Measurements from ENCODE around the gene BBS12.
A peak's percentile ranks its signal among the peaks of the same experiment; 100 is the strongest.
"Not testable (repeated sequence)": the region's sequence is repeated elsewhere in the genome, so short reads cannot be mapped to it uniquely, and the experiment has no call there.

The BBS12 gene

GRCh38 chr4:122783301-122784215, 51.1 kb downstream of the BBS12 start:
- H3K36me3 ChIP-seq (ENCODE audit: control insufficient read depth, insufficient read depth, low read length), result no peaks in the 10 kb centered on the region
- H3K4me3 ChIP-seq (ENCODE audit: low read depth, low read length), result peak overlapping the region; percentile 36
- peak overlapping the region; percentile 96 for H3K27ac ChIP-seq (ENCODE audit: low read depth, low read length)
- H3K4me1 ChIP-seq (ENCODE audit: control insufficient read depth, insufficient read depth, low read length), result peaks cover 49% of the 10 kb centered on the region
- H3K27me3 ChIP-seq (ENCODE audit: control insufficient read depth, insufficient read depth, low read length), result no peaks in the 10 kb centered on the region
- H3K9ac ChIP-seq (ENCODE audit: low read length), result peak overlapping the region; percentile 92
- H3K9me3 ChIP-seq (ENCODE audit: control insufficient read depth, insufficient read depth, low read depth, low read length), result peaks cover 7% of the 10 kb centered on the region

DNA sequence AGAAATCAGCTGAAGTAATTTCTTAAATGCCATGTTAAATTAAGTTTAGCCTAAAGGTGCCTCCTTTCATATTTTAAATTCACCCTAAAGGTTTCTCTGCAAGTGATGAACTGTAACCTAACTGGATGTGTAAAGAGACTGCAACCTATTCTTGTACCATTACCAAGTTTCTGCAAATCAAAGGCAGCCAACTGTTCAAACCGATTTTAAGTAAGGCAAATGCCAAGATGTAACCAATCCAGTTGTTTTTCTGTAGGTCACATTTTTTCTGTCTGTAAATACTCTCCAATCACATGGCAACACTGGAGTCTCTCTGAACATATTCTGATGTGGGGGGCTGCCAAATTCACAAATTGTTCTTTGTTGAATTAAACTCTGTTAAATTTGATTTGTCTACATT, 51.8 kb downstream of the BBS12 start:
- Histone ChIP-seq H3K27ac (ENCODE audit: low read depth, low read length) (peak overlapping the region; percentile 96), H3K4me1 (ENCODE audit: control insufficient read depth, insufficient read depth, low read length) (peaks cover 55% of the 10 kb centered on the region), H3K27me3 (ENCODE audit: control insufficient read depth, insufficient read depth, low read length) (no peaks in the 10 kb centered on the region), H3K4me3 (ENCODE audit: low read depth, low read length) (peak overlapping the region; percentile 36; the same call in 1 of the 2 replicates), H3K9ac (ENCODE audit: low read length) (peak overlapping the region; percentile 92), H3K9me3 (ENCODE audit: control insufficient read depth, insufficient read depth, low read depth, low read length) (peaks cover 7% of the 10 kb centered on the region), H3K36me3 (ENCODE audit: control insufficient read depth, insufficient read depth, low read length) (no peaks in the 10 kb centered on the region)

- Histone ChIP-seq H3K4me3 (ENCODE audit: low read depth, low read length) (no peak overlapping the region), H3K27me3 (ENCODE audit: control insufficient read depth, insufficient read depth, low read length) (no peaks in the 10 kb centered on the region), H3K9me3 (ENCODE audit: control insufficient read depth, insufficient read depth, low read depth, low read length) (peaks cover 2% of the 10 kb centered on the region; the same call in 1 of the 2 replicates), H3K27ac (ENCODE audit: low read depth, low read length) (peak overlapping the region; percentile 96), H3K4me1 (ENCODE audit: control insufficient read depth, insufficient read depth, low read length) (peaks cover 63% of the 10 kb centered on the region), H3K36me3 (ENCODE audit: control insufficient read depth, insufficient read depth, low read length) (no peaks in the 10 kb centered on the region), H3K9ac (ENCODE audit: low read length) (no peak overlapping the region)
These were observed 52.6 kb downstream of the BBS12 start for GRCh38 chr4:122785099-122785498.

DNA sequence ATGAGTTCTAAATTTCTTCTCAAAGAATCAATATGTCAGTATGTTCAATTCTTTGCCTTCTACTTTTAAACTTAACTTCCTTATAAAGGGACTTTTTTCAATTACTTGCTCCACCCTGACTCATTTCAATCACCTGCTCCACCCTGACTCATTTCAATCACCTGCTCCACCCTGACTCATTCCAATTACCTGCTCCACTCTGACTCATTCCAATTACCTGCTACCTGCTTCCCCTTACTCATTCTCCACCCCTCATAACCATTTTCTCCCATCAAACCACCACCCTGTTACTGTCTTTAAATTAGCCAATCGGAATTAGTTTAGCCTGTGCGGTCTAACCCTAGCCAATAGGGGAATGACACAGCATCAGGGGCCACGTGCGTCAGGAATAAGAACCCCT, 53.8 kb downstream of the BBS12 start:
- H3K9ac ChIP-seq (ENCODE audit: low read length); H3K27ac ChIP-seq (ENCODE audit: low read depth, low read length); H3K4me3 ChIP-seq (ENCODE audit: low read depth, low read length); H3K9me3 ChIP-seq (ENCODE audit: control insufficient read depth, insufficient read depth, low read depth, low read length); H3K36me3 ChIP-seq (ENCODE audit: control insufficient read depth, insufficient read depth, low read length); H3K27me3 ChIP-seq (ENCODE audit: control insufficient read depth, insufficient read depth, low read length): not testable (repeated sequence)
- peaks cover 58% of the 10 kb centered on the region for H3K4me1 ChIP-seq (ENCODE audit: control insufficient read depth, insufficient read depth, low read length)

DNA sequence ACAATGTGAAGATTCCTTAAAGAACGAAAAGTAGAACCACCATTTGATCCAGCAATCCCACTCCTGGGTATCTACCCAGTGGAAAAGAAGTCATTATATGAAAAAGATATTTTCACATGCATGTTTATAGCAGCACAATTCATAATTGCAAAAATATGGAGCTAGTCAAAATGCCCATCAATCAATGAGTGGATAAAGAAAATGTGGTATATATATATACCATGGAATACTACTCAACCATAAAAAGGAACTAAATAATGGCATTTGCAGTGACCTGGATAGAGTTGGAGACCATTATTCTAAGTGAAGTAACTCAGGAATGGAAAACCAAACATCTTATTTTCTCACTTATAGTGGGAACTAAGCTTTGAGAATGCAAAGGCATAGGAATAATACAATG, 54.4 kb downstream of the BBS12 start:
- H3K4me3 ChIP-seq (ENCODE audit: low read depth, low read length); H3K36me3 ChIP-seq (ENCODE audit: control insufficient read depth, insufficient read depth, low read length); H3K9ac ChIP-seq (ENCODE audit: low read length); H3K27me3 ChIP-seq (ENCODE audit: control insufficient read depth, insufficient read depth, low read length); H3K9me3 ChIP-seq (ENCODE audit: control insufficient read depth, insufficient read depth, low read depth, low read length): not testable (repeated sequence)
- peak overlapping the region; percentile 74; the same call in 1 of the 2 replicates for H3K27ac ChIP-seq (ENCODE audit: low read depth, low read length)
- H3K4me1 ChIP-seq (ENCODE audit: control insufficient read depth, insufficient read depth, low read length), result peaks cover 52% of the 10 kb centered on the region

DNA sequence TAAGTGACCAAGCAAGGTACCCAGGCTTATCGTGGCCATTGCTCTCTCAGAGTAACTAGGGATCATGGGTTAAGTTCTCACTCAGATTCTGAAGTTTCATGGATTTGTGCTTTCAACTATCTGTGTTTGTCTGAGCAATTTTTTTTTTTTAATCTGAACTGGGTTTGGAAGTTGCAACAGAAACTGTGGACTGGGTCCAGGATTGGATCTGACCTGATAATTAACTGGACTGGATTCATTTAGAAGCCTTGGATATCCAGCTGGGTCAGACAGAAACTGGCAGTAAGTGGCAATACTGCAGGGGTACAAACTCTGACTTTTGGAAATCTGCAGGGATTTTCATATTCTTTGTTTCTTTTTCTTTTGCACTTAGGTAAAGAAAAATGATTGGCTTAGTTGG, 55.4 kb downstream of the BBS12 start:
- Histone ChIP-seq H3K4me1 (ENCODE audit: control insufficient read depth, insufficient read depth, low read length) (peaks cover 43% of the 10 kb centered on the region), H3K27ac (ENCODE audit: low read depth, low read length) (peak overlapping the region; percentile 74), H3K4me3 (ENCODE audit: low read depth, low read length) (no peak overlapping the region), H3K36me3 (ENCODE audit: control insufficient read depth, insufficient read depth, low read length) (no peaks in the 10 kb centered on the region), H3K9me3 (ENCODE audit: control insufficient read depth, insufficient read depth, low read depth, low read length) (peaks cover 2% of the 10 kb centered on the region; the same call in 1 of the 2 replicates), H3K9ac (ENCODE audit: low read length) (no peak overlapping the region), H3K27me3 (ENCODE audit: control insufficient read depth, insufficient read depth, low read length) (no peaks in the 10 kb centered on the region)

DNA sequence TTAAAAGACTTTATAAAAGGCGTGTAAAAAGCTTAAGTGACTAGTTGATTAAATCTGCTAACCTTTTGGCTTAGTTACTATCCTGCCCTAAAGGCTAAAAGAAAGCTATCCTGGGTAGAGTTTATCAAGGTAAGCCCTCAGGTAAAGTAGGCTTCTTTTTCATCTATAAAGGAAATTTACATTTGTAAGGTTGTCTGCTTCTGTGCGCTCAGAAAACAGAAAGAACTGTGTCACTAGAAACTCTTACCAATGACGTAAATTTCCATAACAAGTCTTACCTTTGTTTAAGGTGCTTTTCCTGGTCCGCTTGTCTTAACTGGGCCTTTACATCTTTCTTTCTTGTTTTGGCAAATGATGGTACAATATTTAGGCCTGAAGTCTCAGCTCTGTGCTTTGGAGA, 56.4 kb downstream of the BBS12 start:
- Histone ChIP-seq H3K9me3 (ENCODE audit: control insufficient read depth, insufficient read depth, low read depth, low read length) (peaks cover 2% of the 10 kb centered on the region; the same call in 1 of the 2 replicates), H3K4me1 (ENCODE audit: control insufficient read depth, insufficient read depth, low read length) (peaks cover 38% of the 10 kb centered on the region), H3K27ac (ENCODE audit: low read depth, low read length) (peak overlapping the region; percentile 74; the same call in 1 of the 2 replicates), H3K4me3 (ENCODE audit: low read depth, low read length) (no peak overlapping the region), H3K27me3 (ENCODE audit: control insufficient read depth, insufficient read depth, low read length) (no peaks in the 10 kb centered on the region), H3K36me3 (ENCODE audit: control insufficient read depth, insufficient read depth, low read length) (no peaks in the 10 kb centered on the region), H3K9ac (ENCODE audit: low read length) (peak overlapping the region; percentile 48)

GRCh38 chr4:122793811-122794210, 61.3 kb downstream of the BBS12 start:
- Histone ChIP-seq H3K36me3 (ENCODE audit: control insufficient read depth, insufficient read depth, low read length) (no peaks in the 10 kb centered on the region), H3K27me3 (ENCODE audit: control insufficient read depth, insufficient read depth, low read length) (no peaks in the 10 kb centered on the region), H3K27ac (ENCODE audit: low read depth, low read length) (no peak overlapping the region), H3K4me1 (ENCODE audit: control insufficient read depth, insufficient read depth, low read length) (peaks cover 42% of the 10 kb centered on the region), H3K4me3 (ENCODE audit: low read depth, low read length) (no peak overlapping the region), H3K9me3 (ENCODE audit: control insufficient read depth, insufficient read depth, low read depth, low read length) (0 out of 2 replicates have a peak, but pooled peaks cover 2% of the 10 kb centered on the region), H3K9ac (ENCODE audit: low read length) (no peak overlapping the region)
